GM18519 (cell line): ENCODE data around the gene FGF22.
"Not testable (repeated sequence)": the region's sequence is repeated elsewhere in the genome, so short reads cannot be mapped to it uniquely, and the experiment has no call there.

Source experiments
- ATAC-seq: cut with Tn5 transposase; IDR thresholded peaks from one replicate; pipeline ENCODE4 v1.9.1; 2021; ENCODE audit warnings: mild to moderate bottlenecking, moderate library complexity; ENCODE audit not compliant: unreplicated experiment, low FRiP score

Gene FGF22

DNA sequence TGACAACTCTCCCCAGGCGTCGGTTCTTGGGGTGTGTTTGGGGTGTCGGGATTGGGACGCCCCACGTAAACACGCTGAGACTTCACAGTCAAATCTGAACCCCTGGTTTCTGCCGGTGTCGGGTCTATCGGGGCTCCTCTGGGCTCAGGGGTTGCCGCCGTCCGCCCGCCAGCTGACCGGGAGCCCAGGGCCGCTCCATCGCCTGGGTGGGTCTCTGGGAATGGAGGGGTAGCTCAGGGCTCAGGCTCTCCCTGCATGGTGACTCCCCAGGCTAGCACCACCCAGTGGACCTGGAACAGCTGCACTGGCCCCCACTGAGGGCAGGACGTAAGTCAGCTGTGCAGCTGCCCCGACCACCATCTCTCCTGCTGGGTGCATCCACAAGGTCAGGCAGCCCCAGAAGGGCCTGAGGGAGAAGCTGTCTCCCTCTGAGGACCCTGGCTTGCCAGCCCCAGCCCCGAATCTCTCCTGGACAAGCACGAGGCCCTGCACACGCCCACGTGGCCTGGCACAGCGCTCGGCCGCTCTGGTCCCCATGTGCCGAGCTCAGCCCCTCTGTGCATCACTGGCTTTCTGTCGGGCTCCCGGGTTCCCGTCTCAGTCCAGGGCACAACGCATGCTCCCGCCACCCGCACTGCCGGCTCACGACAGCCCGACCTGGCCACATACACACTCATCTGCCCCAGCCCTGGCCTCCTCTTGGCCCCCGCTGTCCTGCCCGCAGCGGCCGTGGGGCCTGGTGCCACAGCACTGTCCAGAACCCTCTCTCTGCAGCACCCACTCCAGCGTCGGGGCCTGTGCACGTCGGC lies 17.3 kb downstream of the FGF22 start:
- ATAC-seq: no peak

DNA sequence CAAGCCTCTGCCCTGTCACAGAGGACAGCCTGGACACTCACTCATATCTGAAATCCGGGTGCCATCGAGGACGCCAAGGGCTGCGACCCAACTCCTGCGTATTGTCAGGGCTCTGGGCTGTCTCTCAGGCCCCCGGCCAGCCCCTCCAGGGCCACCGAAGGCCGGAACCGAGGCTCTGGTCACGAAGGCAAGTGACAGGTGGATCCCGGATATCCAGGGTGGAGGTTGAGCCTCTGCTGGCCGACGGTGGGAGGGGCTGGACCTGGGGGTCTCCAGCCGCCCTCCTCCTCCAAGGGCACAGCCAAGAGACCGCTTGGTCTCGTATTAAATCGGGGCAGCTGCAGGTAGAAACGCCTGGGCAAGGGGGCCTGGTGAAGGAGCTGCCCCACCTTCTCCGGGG lies 17.9 kb downstream of the FGF22 start:
- no peak for ATAC-seq

DNA sequence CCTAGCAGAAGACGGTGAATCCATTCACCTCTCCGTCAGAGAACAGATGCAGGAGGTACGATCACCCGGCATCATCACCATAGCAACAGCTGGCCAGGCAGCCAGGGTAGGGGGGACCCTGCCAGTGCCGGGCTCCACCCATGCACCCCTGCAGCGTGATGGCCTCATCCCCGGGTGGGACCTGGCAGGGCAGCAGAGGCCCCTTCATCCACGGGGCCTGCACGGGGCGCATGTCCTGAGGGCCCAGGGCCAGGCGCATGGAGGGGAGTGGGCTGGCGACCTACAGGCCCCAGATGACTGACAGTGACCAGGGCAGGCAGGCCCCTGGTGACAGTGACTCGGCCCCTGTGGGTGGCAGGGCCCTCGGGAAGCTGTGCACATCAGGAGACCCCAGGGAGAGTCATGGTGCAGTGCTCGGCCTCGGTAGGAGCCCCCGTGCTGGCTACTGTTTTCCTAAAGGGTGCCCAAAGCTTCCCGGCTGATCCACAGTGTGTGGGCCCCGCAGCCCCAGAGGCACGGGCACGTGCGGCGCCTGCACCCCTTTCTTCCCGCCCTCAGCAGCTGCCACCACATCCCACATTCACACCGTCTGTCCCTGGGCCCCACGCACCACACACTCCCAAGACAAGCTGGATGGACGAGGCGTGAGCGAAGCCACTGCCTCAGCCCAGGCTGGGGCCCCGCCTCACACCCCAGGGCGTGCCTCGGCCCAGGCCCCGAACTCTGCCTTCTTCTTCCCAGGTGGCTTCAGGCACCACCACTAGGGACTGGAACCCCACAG lies 18.6 kb downstream of the FGF22 start:
- ATAC-seq: no peak

DNA sequence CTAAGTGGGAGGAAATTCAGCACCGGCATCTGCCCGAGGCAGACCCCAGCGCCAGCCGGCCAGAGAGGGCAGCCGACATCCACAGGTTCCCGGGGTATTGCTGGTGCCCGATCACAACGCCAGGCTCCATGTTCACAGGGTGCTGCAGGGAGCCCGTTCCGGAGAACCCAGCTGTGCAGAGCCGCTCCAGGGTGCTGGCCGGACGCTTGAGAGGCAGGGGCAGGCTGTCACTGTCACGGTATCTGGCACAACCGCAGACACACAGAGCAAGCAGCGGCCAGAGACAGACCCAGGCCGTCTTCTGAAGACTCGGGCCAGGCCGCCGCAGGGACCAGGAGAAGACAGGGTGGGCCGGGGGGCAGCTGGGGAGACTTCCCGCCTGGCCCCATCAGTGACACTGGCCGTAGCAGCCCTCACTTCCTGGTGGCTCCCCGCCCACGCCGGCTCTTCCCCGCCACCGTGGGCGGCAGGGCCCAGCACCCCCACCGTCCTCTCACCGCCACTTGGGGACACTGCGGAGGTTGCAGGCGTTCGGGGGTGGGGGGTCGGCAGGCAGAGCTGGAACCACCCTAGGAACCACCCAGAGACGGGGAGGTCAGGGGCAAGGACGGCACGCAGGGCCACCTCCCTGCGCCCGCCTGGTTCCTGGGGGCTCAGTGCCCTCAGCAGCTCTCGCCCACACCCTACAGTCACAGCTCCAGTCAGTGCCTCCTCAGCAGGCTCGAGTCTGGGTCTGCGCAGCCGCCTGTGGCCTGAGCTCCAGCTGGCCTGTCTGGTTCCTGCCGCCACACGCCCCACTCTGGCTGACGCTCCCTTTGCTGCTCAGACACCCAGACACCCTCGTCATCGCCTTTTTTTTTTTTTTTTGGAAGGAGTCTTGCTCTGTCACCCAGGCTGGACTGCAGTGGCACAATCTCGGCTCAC lies 19.5 kb downstream of the FGF22 start:
- ATAC-seq: no peak

DNA sequence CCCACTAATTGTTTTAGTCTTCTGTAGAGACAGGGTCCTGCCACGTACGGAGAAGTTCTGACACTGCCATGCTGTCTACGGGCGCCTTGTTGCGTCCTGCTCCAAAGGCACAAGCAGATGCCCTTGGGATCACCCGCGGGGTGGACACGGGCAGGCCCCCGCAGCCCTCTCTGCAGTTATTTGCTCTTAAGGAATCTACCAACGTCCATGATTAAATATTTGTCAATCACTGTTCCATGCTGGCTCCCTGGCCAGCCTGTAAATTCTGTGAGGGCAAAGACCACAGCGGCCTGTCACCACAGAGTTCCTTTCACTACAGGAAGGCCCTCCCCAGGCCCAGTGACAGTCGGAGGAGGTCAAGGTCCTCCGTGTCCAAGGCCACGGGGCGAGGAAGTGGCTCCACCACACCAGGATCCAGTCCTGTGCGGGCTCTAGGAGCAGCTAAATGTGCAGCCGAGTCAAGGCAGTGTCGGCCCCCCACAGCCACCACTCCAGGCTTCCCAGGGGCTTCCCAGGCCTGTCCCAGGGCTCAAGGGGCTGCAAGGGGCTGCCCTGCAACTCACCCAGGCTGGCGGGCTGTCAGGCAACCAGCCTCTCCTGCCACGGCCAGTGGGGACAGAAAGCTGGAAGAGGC lies 21.2 kb downstream of the FGF22 start:
- no peak for ATAC-seq

DNA sequence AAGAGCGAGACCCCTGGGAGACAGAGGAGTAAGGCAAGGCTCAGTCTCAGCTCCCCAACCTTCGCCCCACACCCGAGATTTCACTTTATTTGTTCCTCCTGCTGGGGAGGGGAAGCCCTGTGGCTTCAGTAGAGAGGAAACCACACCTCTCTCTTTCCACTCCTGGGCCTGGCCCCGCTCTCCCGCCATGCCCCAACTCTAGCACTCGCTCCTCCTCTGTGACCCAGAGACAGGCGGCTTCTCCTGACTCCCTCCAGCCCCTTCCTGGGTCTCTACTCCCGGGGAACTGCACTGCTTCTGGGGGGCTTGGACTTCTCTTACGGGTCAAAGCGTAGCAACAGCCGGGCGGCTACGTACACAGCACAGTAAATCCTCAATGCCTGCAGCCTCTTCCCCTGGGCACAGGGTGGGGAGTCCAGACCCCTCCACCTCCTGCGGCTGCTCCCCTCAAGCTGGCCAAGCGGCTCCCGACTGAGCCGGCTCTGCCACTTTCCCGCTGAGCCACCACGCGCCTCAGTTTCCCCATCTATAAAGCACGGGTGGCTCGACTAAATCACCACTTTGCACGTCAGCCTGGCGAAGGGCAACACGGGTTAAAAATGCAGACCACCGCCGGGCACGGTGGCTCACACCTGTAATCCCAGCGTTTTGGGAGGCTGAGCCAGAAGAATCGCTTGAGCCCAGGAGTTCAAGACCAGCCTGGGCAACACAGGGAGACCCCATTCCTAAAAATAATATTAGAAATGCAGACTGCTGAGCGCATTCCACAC lies 21.9 kb downstream of the FGF22 start:
- ATAC-seq: no peak

DNA sequence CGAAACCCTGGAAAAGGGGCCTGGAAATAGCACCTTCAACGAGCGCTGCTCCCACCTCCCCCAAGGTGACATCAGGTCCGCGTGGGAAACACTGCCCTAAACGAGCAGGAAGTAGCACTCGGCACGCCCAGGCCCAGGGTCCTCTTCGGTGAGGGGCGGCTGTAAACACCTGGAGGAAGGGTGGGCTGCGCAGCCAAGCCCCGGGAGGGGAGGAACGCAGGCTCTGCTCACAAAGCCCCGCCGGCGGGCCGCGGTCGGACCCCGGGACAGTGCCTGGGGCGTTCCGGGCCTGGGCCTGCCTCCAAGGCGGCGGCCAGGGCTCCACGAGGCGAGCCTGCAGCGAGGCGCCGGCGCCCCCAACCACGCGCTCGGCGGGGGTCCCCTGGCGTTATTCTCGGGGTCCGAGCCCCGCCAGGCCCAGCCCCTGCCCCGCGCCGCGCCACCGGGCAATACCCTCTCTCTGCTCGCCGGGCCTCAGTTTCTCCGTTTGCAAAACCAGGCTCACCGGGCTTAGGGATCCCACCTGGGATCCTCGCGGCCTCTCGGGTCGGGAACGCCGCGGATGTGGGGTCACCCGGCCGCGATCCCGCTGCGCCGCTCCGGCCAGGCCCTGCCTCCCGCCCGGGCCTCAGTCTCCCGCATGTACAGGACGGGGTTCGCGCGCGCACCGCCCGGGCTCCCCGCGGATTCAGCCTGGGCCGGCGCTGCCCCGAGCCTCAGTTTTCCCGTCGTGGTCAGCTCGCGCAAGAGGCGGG lies 22.7 kb downstream of the FGF22 start:
- ATAC-seq: no peak

DNA sequence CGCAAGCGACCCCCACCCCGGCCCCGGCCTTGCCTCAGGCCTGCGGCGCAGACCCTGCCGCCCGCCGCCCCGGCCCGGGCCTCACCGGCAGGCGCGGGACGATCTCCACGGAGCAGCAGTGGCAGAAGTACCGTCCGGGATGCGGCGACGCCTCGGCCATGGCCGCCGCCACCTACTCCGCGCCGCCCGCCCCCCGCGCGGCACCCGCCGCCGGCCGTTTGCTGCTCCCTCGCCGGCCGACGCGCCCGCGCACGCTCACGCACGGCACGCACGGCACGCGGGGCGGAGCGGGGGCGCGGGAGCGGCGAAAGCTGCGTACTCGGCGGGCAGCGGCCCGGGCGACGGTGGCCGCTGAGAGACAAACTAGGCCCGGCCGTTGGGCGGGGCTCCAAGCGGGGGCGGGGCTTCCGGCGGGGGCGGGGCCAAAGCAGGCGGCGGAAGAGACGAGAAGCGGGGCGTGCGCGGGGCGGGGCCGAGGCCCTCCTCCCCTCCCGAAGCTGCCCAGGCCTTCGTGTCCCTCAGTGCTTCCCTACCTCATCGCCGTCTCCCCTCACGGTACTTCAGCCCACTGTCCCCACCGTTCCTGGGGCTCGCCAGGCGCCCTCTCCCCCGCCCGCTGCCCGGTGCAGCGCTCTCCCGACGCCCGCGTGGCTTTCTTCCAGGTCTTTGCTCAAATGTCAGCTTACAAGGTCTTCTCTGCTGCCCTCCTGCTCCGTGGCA lies 23.4 kb downstream of the FGF22 start, which contains the start of gene RNF126:
Gene RNF126, minus strand, starts transcription at position 253 of the 720 bp plus-strand sequence. Its CDS starts 93 bp downstream, at position 160.
- ATAC-seq: no peak

DNA sequence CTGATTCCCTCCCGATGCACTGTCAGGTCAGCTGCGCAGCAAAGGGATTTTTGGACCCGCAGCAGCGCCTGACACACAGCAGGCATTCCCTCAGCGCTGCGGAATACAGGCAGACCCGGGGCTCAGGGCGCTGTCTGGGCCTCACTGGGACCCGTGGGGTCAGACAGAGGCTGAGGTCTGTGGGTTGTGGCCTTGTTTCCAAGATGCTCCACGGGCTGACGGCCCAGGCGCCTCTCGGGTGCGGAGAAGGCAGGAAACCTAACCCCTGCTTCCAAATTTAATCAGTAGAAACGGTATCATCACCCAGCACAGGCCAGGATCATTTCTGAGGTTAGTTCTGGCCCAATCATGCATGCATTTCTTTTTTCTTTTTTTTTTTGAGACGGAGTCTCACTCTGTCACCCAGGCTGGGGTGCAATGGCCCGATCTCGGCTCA lies 24.0 kb downstream of the FGF22 start:
- no peak for ATAC-seq

DNA sequence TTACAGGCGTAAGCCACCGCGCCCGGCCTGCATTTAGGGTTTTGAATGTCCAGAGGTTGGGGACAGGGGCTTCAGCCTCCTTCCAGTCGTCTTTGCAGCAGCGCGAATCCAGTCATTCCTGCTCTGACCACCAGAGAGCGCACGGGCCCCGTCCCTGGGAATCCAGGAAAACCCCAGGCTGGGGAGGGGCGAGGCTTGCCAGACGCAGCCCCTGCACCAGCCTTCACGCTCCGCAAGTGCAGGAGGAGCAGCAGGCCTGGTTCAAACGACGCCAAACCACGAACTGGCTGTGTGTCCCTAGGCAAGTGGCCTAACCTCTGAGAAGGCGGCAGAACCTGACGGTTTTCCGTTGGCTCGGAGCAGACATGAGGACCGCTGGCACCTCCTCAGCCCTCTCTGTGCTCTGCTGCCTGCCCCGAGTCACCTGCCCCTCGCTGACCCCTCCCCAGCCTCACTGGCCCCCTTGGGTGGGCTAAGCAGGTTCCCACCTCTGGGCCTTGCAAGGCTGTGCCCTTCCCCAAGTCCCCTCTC lies 25.3 kb downstream of the FGF22 start:
- no peak for ATAC-seq

DNA sequence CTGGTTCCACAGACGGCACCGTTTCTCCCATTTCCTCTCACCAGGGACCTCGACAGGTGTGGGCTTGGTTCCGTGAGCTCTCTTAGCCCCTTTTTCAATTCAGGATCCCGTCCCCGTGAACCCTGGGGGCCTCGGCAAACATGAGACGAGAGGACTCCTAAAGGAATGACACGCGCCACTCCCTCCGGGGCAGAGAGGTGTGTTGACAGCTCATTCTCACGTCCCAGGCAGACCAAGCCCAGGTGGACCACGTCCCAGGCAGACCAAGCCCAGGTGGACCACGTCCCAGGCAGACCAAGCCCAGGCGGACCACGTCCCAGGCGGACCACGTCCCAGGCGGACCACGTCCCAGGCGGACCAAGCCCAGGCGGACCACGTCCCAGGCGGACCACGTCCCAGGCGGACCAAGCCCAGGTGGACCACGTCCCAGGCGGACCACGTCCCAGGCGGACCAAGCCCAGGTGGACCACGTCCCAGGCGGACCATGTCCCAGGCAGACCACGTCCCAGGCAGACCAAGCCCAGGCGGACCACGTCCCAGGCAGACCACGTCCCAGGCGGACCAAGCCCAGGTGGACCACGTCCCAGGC lies 27.4 kb downstream of the FGF22 start:
- not testable (repeated sequence) for ATAC-seq

DNA sequence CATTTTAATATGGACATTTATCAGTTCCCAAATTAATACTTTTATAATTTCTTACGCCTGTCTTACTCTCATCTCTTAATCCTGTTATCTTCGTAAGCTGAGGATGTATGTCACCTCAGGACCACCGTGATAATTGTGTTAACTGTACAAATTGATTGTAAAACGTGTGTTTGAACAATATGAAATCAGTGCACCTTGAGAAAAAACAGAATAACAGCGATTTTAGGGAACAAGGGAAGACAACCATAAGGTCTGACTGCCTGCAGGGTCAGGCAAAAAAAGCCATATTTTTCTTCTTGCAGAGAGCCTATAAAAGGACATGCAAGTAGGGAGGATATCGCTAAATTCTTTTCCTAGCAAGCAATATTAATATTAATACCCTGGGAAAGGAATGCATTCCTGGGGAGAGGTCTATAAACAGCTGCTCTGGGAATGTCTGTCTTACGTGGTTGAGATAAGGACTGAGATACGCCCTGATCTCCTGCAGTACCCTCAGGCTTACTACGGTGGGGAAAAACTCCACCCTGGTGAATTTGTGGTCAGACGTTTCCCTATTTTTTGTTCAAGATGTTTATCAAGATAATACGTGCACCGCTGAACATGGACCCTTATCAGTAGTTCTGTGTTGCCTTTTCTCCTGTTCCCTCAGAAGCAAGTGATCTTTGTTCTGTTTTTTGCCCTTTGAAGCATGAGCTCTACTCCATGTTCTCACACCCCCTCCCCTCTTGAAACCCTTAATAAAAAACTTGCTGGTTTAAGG lies 29.2 kb downstream of the FGF22 start:
- not testable (repeated sequence) for ATAC-seq

DNA sequence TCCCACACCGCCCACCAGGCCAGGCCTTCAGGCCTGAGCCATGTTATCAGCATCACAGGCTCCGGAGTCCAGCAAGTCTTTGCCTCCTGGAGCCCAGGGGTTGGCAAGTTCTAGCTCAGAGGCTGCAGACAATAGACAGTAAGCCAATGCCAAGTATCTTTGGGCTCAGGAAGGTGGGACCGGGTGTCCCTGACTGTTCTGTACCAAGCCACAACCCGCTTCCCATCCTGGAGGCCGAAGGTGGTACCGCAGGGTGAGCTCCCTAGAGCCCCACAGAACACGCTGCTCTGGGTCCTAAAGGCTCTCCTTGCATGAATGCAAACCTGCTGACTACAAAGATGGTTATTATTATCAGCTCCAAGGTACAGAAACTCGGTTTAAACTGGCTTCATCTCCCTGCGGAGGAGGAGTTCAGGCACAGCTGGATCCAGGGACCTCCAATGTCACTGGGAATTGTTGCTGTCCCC lies 31.0 kb downstream of the FGF22 start:
- ATAC-seq: no peak

DNA sequence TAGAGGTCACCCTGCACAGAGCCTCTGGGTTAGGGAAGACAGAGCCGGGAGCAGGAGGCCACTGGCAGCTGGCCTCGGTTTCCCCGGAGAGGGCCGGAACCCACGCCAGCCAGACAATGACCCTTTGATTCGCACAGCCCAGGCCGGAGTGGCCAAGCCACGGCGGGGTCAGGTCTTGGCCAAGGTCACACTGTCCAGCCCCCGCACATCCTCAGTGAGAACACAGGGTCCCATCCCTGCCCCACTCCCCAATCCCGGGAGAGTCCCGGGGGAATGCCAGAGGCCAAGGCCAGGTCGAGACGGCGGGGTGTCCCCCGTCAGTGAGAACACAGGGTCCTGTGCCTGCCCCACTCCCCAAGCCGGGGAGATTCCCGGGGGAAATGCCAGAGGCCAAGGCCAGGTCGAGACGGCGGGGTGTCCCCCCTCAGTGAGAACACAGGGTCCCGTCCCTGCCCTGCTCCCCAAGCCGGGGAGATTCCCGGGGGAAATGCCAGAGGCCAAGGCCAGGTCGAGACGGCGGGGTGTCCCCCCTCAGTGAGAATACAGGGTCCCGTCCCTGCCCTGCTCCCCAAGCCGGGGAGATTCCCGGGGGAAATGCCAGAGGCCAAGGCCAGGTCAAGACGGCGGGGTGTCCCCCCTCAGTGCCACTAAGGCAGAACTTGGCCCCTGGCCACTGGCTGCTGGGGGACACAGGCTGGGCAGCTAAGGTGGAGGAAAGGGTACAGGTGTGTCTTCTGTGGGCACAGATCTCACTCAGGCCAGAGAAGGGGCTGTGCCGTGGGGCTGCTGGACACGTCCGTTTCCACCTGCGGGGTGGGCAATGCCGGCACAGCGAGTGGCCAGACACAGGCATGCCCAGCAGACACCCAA lies 34.8 kb downstream of the FGF22 start:
- ATAC-seq: no peak

DNA sequence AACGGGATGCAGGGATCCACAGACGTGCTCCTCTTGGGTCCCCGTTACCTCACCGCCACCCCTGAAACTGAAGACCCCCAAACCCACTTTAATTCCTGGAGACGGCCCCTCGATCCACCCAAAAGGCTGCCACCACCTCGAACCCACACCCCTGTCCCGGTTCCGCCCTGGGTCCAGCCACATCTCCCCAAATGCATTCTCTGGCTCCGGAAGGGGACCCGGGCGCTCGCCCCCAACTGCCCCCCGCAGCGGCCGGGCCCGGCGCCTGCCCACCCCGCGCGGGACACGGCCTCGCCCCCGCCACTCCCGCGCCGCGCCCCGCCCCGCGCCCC lies 36.3 kb downstream of the FGF22 start:
- ATAC-seq: no peak
